RPMI8226 (cell line): Measurements from ENCODE around the gene PKD2L1.
"Not testable (repeated sequence)": the region's sequence is repeated elsewhere in the genome, so short reads cannot be mapped to it uniquely, and the experiment has no call there.

Experiments
- DNase-seq: peaks from one replicate; pipeline ENCODE4 v3.0.0-alpha.2; 2015

Gene PKD2L1

DNA sequence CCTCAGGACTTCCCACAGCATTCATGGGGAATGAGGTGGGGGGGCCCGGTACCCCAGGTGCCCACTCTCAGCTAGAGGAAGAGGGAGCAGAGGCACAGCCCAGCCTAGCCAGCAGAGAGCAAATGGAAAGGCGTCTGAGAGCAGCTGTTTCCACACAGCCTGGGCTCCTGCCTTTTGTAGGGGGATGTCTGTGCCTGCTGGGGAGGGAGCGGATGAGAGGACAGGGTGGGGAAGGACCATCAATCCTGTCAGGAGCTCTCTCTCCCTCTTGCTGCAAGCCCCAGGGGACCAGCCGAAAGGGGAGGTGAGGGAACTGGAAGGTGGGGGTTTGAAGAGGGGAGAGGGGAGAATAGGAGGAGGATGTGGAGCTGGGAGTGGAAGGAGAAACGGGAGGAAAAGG is at the start of gene PKD2L1:
PKD2L1 (minus strand) TSS at position 150 of the 400 bp plus-strand sequence; CDS start at position 25, 125 bp downstream.
- DNase-seq: no peak

DNA sequence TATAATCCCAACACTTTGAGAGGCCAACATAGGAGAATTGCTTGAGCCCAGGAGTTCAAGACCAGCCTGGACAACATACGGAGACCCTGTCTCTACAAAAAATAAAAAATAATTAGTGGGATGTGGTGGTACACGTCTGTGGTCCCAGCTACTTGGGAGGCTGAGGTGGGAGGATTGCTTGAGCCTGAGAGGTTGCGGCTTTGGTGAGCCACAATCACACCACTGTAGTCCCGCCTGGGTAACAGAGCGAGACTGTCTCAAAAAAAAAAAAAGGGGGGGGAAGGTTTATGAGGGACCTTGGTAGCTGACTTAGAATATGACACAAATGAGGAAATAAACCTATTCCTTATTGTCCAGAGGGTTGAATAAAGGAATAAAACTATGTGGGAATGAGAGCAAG is 47.8 kb upstream of the PKD2L1 start:
- no peak for DNase-seq

DNA sequence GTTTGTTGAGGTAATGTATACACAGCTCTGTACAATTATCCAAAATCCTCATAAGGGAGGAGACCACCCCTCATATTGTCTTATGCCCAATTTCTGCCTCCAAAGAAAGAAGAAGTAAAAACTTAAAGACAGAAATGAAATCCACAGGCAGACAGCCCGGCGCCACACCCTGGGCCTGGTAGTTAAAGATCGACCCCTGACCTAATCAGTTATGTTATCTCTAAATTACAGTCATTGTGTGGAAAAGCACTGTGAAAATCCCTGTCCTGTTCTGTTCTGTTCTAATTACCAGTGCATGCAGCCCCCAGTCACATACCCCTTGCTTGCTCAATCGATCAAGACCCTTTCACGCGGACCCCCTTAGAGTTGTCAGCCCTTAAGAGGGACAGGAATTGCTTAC is 46.6 kb upstream of the PKD2L1 start:
- not testable (repeated sequence) for DNase-seq

DNA sequence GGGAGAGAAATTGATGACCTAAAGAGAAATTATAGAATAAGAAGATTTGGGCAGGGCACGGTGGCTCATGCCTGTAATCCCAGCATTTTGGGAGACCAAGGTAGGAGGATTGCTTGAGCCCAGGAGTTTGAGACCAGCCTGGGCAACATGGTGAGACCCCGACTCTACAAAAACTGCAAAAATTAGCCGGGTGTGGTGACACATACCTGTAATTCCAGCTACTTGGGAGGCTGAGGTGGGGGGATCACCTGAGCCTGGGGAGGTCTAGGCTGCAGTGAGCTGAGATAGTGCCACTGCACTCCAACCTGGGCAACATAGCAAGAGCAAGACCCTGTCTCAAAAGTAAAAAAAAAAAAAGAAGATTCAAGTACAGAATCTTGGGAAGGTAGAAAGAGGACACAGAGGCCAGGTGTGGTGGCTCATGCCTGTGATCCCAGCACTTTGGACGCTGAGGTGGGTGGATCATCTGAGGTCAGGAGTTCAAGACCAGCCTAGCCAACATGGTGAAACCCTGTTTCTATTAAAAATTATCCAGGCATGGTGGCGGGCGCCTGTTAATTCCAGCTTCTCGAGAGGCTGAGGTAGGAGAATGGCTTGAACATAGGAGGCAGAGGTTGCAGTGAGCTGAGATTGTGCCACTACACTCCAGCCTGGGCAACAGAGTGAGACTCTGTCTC is 44.8 kb upstream of the PKD2L1 start:
- not testable (repeated sequence) for DNase-seq

DNA sequence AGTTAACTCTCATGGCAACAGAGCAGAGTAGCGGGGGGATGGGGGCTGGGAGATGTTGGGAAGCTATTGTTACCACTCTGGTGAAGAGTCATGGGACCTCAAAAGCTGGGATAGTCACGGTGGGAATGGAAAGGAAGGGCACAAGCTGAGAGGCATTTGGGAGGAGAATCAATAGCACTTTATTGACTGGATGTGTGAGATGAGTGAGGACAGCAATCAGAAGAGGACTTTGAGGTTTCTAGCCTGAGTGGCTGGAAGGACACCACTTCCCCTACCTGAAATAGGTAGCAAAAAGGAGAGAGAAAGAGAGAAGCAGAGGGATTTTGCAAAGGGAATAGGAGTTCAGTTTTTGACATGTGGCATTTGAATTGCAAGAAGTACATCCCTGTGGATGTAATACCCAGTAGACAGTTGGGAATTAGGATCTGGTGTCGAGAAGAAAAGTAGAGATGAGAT is 44.2 kb upstream of the PKD2L1 start:
- DNase-seq: no peak

DNA sequence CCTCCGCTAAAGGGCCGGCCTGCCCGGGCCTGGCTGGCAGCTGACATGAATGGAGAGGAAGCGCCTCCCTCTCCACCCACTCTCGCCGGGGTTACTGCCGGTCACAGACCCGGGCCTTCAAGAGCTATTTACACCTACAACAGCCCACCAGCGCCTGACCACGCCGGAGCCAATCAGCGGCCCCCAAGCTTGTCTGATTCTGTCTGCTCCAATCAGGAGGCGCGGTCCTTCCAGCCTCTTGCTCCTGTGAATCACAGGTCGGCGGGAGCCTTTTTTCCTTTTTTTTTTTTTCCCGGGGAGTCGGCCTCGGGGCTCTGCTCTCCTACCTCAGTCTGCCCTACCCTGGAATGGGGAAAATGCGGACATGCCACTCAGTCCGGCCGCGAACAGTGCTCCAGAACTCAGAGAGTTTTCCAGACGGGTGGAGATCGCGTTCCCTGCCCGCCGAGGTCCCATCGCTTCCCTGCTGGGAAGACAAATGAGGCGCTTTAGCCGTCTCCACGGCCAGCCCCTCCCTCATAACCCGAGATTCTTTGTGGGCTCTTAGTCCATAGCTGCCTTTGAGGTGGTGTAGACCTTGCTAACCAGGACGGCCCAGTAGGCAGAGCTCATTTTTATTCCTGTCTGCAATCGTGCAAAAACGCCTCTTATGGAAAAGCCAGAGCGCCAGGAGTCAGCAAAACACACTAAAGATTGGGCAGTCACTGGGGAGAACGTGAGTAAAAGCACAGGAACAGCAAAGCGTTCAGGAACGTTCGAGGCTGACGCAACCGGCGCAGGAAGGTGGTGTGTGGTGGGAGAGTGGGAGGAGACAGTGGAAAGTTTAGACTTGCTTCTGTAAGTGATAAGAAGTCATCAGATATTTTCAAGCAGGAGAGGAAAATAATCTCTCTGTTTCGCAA is 43.5 kb upstream of the PKD2L1 start:
- peak; percentile 90 for DNase-seq

DNA sequence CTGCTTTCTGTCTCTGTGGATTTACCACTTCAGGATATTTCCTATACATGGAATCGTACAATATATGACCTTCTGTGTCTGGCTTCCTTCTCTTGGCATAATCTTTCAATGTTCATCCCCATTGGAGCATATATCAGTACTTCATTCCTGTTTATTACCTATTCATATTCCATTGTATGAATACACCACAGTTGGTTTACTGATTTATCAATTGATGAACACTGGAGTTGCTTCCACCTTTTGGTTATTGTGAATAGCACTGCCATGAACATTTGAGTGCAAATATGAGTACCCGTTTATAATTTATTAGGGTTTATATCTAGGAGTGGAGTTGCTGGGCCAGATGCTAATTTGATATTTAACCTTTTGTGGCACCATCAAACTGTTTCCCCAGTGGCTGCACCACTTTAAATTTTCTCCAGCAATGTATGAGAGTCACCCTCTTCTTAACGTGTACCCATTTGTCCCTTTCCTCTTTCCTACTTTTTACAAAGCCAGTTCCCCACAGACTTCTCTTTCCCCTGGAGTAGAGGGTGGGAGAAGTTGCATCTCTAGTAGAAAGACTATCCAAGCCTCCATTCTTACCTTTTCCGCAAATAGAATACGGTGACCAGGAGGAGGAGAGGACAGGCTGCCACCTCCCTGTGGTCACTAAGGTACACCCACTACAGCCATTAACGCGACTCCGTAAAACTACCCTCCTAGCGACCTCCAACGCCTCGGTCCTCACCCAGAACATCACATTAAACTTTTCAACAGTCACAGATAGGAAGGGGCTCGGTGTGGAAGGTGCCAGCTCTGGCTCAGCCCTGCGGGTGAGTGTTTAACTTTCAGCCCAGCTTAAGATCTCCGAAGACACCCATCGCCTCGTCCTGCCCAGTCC is 42.6 kb upstream of the PKD2L1 start:
- no peak for DNase-seq

DNA sequence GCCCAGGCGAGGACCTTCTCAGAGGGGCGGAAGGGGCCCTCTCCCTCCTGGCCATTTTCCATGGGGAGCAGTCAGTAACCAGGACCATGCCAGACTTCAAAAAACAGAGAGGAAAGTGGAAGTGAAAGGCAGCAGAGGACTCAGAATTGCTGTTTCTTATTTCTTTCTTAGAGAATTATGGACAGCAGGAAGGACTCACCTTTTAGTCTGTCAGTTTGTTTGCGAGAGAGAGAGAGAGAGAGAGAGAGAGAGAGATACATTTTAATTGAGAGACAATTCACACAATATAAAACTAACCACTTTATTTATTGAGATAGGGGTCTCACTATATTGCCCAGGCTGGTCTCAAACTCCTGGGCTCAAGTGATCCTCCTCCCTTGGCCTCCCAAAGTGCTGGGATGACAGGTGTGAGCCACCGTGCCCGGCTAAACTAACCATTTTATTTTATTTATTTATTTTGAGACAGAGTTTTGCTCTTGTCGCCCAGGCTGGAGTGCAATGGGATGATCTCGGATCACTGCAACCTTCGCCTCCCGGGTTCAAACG is 41.5 kb upstream of the PKD2L1 start:
- DNase-seq: no peak

DNA sequence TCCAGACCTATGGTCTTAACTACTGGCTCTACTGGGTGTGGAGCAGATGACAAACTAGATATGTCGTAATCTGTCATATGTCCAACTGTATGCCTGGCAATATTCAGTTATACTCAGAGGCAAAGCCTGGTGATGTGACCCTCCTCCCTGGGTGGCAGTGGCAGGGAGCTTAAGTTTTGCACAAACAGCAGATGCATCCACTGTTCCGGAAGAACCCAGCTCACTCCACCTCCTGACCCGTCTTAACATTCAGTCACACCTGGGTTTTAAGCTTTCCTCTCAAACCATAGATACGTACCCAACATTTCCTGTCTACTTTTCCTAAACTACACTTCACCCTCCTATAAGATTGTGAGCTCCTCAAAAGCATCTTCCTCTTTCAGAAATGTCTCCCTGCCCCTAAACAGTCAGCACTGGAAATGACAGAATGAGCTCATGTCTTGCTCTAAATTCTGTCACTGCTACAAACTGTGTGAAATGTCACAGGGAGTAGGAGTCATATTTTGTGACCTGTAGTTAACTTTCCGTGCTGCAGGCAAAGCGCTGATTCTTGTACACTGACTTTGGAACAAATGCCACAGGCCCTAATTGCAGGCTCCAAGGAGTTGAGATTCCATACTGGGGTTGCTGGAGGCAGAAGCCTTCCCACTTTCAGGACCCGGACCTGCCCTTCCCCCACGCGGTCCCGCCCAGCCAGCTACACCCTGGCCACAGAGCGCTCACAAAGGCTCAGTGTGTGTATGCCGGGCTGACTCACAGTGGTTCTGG is 40.9 kb upstream of the PKD2L1 start:
- peak; percentile 85 for DNase-seq

DNA sequence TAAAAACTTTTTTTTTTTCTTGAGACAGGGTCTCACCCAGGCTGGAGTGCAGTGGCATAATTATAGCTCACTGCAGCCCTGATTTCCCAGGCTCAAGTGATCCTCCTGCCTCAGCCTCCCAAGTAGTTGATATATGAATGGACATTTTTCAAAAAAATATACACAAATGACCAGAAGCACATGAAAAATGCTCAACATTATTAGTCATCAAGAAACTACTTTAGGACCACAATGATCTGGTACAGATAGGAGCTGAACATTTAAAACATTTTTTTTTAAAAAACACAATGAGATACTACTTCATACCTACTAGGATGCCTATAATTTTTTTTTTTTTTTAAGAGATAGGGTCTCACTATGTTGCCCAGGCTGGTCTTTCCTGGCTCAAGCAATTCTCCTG is 38.7 kb upstream of the PKD2L1 start:
- DNase-seq: no peak

DNA sequence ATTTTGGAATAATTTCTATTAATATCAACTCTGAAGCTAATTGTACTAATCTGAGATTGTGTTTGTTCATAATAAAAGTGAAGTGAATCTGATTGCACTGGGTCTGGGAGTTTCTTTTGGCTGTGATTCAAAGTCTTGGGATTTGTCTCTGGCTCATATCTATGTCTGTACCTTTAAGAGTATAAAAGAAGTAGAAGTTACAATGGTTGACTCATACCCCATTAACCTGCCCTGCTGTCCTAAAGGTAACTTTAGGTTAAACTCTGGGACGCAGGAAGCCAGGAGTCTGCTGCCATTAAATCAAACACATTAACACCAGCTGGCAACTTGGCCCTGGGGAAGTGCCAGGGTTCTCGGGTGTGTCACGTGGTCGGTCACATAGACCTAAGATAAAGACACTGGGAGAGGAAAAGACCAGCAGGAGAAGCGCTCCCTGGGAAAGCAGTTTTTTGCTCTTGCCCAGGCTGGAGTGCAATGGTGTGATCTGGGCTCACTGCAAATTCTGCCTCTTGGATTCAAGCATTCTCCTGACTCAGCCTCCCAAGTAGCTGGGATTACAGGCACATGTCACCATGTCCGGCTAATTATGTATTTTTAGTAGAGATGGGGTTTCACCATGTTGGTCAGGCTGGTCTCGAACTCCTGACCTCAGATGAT is 34.8 kb upstream of the PKD2L1 start:
- DNase-seq: peak; percentile 83

DNA sequence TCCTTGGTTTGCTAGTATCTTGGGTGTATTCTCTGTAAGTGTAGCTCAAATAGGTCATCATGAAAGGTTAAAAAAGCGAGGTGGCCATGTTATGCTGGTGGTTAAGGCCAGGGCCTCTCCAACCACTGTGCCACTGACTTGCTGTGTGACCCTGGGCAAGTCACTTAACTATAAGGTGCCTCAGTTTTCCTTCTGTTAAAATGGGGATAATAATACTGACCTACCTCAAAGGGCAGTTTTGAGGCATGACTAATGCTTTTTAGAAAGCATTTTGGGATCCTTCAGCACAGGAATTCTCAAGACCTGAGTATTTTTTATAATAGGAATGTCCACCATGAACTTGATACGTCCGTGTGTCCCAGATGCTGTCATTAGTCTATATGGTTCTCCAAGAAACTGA is 34.1 kb upstream of the PKD2L1 start:
- no peak for DNase-seq

DNA sequence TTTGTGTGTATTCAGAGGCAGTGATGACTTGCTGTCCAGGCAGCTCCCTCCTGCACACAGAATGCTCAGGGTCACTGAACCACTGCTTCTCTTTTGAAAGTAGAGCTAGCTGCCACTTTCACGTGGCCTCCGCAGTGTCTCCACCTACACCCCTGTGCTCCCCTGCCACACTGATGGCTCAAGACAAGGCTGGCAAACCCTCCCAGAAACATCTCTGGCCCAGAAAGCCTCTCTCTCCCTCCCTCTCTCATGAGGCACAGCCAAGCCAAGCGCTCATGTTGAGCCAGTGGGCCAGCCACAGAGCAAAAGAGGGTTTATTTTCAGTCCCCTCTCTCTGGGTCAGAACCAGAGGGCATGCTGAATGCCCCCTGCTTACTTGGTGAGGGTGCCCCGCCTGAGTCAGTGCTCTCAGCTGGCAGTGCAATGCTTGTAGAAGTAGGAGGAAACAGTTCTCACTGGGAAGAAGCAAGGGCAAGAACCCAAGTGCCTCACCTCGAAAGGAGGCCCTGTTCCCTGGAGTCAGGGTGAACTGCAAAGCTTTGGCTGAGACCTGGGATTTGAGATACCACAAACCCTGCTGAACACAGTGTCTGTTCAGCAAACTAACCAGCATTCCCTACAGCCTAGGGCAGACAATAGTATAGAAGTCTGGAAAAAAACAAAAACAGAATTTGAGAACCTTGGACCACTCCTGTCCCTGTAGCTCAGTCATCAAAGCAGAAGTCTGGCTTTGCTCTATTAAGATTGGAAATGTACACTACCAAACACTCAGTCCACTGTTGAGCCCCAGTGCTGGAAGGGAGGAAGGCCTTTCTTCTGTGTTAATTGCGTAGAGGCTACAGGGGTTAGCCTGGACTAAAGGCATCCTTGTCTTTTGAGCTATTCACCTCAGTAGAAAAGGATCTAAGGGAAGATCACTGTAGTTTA is 32.8 kb upstream of the PKD2L1 start:
- no peak for DNase-seq

DNA sequence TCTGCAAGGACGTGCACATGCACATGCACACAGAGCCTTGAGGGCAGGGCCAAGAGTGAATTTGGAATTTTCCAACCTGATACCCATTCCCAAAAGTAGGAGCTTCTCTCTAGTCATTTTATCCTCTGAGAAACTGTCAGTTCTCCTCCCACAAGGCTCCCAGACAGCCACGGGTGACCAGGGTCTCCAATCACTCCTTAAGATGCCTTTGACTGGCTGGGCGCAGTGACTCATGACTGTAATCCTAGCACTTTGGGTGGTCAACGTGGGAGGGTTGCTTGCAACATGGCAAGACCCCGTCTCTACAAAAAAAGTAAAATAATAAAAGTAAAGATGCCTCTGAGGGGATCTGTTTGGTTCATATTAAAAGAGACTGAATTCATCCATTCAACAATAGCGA is 30.2 kb upstream of the PKD2L1 start:
- no peak for DNase-seq

DNA sequence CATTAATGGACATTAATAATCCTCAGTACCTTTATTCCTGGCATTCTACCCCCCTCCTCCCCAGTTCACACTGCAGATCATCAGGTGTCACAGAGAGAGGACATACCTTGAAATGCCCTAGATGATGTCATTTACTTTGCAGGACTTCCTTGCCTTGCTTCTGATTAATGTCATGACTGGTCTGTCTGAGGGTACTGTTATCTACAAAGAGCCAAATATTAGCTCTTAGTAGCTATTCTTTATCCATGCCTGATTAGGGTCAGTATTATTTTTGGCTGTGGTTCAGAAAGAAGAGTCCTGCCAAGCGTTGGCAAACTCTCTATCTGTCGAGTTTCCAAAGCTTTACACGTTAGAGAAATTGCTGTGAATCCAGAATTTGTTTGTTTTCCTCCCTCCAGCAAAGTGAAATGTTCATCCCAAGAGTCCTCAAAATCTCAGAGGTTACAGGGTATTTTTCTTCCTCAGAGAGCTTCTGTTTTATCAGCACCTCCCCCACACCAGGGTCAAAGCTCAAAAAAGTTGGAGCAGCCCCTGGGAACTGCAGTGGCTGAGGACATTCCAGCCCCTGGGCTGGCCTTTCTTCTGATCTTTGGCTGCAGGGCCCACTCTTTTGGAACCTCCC is 29.6 kb upstream of the PKD2L1 start:
- no peak for DNase-seq

DNA sequence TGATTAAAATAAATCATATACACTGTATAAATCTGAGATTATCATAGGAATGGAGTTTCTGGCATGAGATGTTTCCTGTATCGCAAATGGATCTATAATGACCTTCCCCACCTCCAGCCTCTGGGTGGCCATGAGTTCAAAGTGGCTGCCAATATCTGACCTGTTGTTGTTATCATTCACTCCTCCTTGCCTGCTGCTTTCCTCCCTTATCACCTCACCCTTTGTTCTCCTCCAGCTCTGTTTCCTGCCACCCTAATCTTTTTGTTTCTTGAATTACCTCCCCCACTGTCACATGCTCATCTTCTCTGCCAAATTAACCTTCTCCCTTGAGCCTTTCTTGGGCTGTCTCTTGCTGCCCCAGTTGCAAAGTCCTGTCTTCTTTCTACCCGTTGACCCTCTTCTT is 29.0 kb upstream of the PKD2L1 start:
- DNase-seq: no peak

DNA sequence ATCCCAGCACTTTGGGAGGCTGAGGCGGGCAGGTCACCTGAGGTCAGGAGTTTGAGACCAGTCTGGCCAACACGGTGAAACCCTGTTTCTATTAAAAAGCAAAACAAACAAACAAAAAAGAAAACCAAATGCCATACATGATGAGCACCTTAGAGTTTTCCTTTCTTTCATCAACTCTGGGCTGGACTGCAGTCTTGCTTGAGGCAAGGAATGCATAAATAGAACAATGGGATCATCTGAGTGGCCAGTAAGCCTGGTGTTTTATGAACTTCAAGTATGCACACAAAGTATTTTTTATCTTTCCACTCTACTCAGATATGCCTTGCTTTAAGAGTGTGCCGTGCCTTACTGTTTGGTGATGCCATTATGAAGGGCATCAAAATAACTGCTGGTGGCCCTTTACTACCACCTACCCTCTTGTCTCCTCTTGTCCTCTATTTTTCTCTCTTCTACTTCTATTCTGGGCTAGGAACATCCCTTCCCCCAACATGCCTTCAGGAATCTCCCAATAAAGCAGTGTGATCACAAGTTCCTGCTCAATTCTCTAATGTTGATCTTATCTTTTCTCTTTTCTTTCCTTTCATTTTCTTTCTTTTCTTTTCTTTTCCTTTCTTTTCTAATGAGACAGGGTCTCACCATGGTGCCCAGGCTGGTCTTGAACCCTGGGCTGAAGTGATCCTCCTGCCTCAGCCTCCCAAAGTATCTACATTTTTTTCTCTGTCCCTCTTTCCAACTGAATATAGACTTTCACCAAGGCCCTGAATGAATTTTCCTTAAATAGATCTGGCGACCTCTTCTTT is 27.2 kb upstream of the PKD2L1 start:
- no peak for DNase-seq

DNA sequence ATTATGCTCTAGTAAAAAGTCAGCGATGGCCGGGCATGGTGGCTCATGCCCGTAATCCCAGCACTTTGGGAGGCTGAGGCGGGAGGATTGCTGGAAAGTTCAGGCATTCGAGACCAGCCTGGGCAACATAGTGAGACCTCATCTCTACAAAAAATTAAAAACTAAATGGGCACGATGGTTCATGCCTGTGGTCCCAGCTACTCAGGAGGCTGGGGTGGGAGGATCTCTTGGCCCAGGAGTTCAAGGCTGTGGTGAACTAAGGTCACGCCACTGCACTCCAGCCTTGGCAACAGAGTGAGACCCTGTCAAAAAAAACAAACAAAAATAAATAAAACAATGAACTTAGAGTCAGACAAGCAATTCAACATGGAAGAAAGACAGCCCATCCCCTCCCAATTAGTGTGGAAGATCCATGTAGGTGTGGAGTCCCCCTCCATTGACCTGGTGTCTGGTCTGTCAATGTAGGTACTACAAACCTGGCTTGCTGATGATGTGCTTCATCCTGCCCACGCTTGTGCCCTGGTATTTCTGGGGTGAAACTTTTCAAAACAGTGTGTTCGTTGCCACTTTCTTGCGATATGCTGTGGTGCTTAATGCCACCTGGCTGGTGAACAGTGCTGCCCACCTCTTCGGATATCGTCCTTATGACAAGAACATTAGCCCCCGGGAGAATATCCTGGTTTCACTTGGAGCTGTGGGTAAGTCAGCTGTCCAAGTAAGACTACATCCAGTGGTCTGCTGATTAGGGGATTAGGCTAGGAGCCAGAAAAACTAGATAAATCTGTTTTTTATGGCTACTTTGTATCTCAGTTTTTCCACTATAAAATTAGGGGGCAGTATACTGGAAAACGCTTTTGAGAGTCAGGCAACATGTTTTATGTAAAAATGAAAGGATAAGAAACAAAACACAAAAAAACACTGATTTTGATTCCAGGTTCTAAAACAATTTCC is 26.3 kb upstream of the PKD2L1 start:
- no peak for DNase-seq
